HepG2 (cell line): ENCODE data around the gene CADPS2. TPM values are rescaled to one million over a fixed set of nuclear protein-coding genes. Genes with fewer than 3 reads are reported as not detected.

Experiments used
- ATAC-seq: fragments of 200-7000 bp; cut with Tn5 transposase; 3 replicates; pipeline ENCODE4 v1.9.1; 2020; ENCODE audit warnings: mild to moderate bottlenecking, moderate library complexity
- BruUV-seq: library from RNA; stranded (reverse); fragments of 400-500 nt; replicated peaks from 2 replicates; lab custom pipeline; 2021; lab: Mats Ljungman, UMichigan
- CTCF ChIA-PET: fragments of 300-600 bp; formaldehyde crosslinking; extraction: SDS; loops from one replicate; lab custom pipeline; 2021; ENCODE audit warnings: low total read pairs, inconsistent platforms, low intra/inter-chr PET ratio; lab: Yijun Ruan, JAX
- POLR2A ChIA-PET: fragments of 350-600 bp; sonication (Branson Sonifier 250); formaldehyde crosslinking; loops from one replicate; lab custom pipeline; 2020; ENCODE audit warnings: antibody characterized with exemption, inconsistent platforms; lab: Yijun Ruan, JAX
- DNase-seq: peaks from one replicate; pipeline ENCODE4 v3.0.0-alpha.2; 2015; ENCODE audit warnings: low spot score
- FAIRE-seq: peaks from 3 replicates; lab custom pipeline; 2011; peaks lifted over from hg19 to GRCh38; lab: Jason Lieb, UNC
- H2AFZ ChIP-seq: one replicate; pipeline ENCODE4 v1.6.1; 2011; ENCODE audit warnings: low read length, inconsistent platforms
- H3K27ac ChIP-seq: fragments of 300-600 bp; 3 replicates; pipeline ENCODE4 v1.8.0; 2011; ENCODE audit warnings: mixed run types, mild to moderate bottlenecking, mixed read lengths, low read length, inconsistent platforms; ENCODE audit not compliant: insufficient read depth; ENCODE audit errors: extremely low read length
- H3K27me3 ChIP-seq, 2 experiments: fragments of 200-600 bp in 1 of 2; 2 replicates in 1 of 2; 3 replicates in 1 of 2; pipeline versions ENCODE4 v1.6.0 to v1.8.0; 2011; ENCODE audit warnings: low read length in 2 of 2, mild to moderate bottlenecking in 2 of 2, moderate library complexity in 2 of 2, inconsistent platforms in 1 of 2; ENCODE audit not compliant: insufficient read depth in 2 of 2, control insufficient read depth in 1 of 2
- H3K36me3 ChIP-seq, 2 experiments: fragments of 200-600 bp in 1 of 2; replicated peaks in 1 of 2; 2 replicates in 1 of 2; 3 replicates in 1 of 2; pipeline versions ENCODE4 v1.5.1 to v1.8.0; 2011; ENCODE audit warnings: low read length in 2 of 2, inconsistent platforms in 1 of 2; ENCODE audit not compliant: insufficient read depth in 2 of 2, control insufficient read depth in 1 of 2
- H3K4me1 ChIP-seq: 2 replicates; pipeline ENCODE4 v1.5.1; 2012; ENCODE audit warnings: low read length, inconsistent platforms; ENCODE audit not compliant: insufficient read depth
- H3K4me2 ChIP-seq: 2 replicates; pipeline ENCODE4 v1.6.0; 2011; ENCODE audit warnings: low read depth, low read length, inconsistent platforms
- H3K4me3 ChIP-seq, 3 experiments: fragments of 200-600 bp in 1 of 3; sonication (generic), shearing (Covaris generic) in 1 of 3; replicated peaks in 1 of 3; 2 replicates each; pipeline ENCODE4 v1.5.1; 2011 to 2016; ENCODE audit warnings: low read length in 3 of 3, inconsistent platforms in 2 of 3, low read depth in 2 of 3, mild to moderate bottlenecking in 2 of 3, control low read depth in 1 of 3, mixed read lengths in 1 of 3; ENCODE audit not compliant: insufficient read depth in 1 of 3
- H3K79me2 ChIP-seq: one replicate; pipeline ENCODE4 v1.6.1; 2011; ENCODE audit warnings: low read length, inconsistent platforms; ENCODE audit not compliant: insufficient read depth
- H3K9ac ChIP-seq: 2 replicates; pipeline ENCODE4 v1.6.0; 2011; ENCODE audit warnings: mild to moderate bottlenecking, low read depth, low read length, inconsistent platforms; ENCODE audit not compliant: insufficient read depth
- H3K9me3 ChIP-seq: 2 replicates; pipeline ENCODE4 v1.5.1; 2012; ENCODE audit warnings: mild to moderate bottlenecking, low read length
- H4K20me1 ChIP-seq: 2 replicates; pipeline ENCODE4 v1.6.0; 2011; ENCODE audit warnings: inconsistent platforms, mild to moderate bottlenecking, low read length, moderate library complexity; ENCODE audit not compliant: insufficient read depth
- ELK4 ChIP-seq: sonication (generic); formaldehyde crosslinking; IDR thresholded peaks from 2 replicates; pipeline ENCODE4 v1.9.0; 2021; ENCODE audit warnings: missing genetic modification reagents, borderline replicate concordance
- FOXM1 ChIP-seq: sonication (generic); formaldehyde crosslinking; IDR thresholded peaks from 2 replicates; pipeline ENCODE4 v1.5.0; 2020; ENCODE audit warnings: missing genetic modification reagents
- MEIS2 ChIP-seq: sonication (generic); formaldehyde crosslinking; IDR thresholded peaks from 2 replicates; pipeline ENCODE4 v1.9.0; 2021; ENCODE audit warnings: mild to moderate bottlenecking, missing genetic modification reagents
- TBP ChIP-seq: sonication (generic); formaldehyde crosslinking; IDR thresholded peaks from 2 replicates; pipeline ENCODE4 v1.5.0; 2020; ENCODE audit warnings: missing genetic modification reagents
- TCF12 ChIP-seq, 2 experiments: fragments of 450-650 bp in 1 of 2; sonication (generic) in 1 of 2; formaldehyde crosslinking in 1 of 2; IDR thresholded peaks; 2 replicates each; pipeline versions ENCODE4 v1.6.1 to v1.8.0; 2017 to 2022; ENCODE audit warnings: antibody characterized with exemption in 1 of 2, mild to moderate bottlenecking in 1 of 2, missing genetic modification reagents in 1 of 2, moderate library complexity in 1 of 2
- ZFP91 ChIP-seq: sonication (generic); formaldehyde crosslinking; IDR thresholded peaks from 2 replicates; pipeline ENCODE4 v1.9.0; 2022; ENCODE audit warnings: missing genetic modification reagents, mild to moderate bottlenecking, borderline replicate concordance
- ZNF83 ChIP-seq: sonication (generic); formaldehyde crosslinking; IDR thresholded peaks from 2 replicates; pipeline ENCODE4 v1.4.0; 2020; ENCODE audit warnings: missing genetic modification reagents, mild to moderate bottlenecking, borderline replicate concordance
- WGBS: methylation state at CpG from one replicate; pipeline ENCODE4 v1.1.6; 2017; ENCODE audit warnings: low lambda C conversion rate; 5-methylcytosine and 5-hydroxymethylcytosine counted together
- in situ Hi-C: cut with HindIII; loops from 2 replicates; pipeline ENCODE4 v1.10.0; 2017; ENCODE audit warnings: low pct_unique_long_range_greater_than_20kb; ENCODE audit not compliant: extremely low pct_ligation_motif_present
- intact Hi-C: fragments of 100-400 bp; cut with micrococcal nuclease; formaldehyde crosslinking; loops from one replicate; pipeline ENCODE4 v1.10.0; 2022; ENCODE audit not compliant: unreplicated experiment
- polyA plus RNA-seq, 8 experiments: library from polyadenylated mRNA; depleted of rRNA in 3 of 8; stranded (reverse) in 7 of 8; unstranded in 1 of 8; fragments of >200 nt; fragmentation: Illumina TruSeq in 4 of 8; extraction: Trizol in 4 of 8; gene quantifications; 2 replicates each; pipeline versions ENCODE4 v1.2.1 to v1.2.3, GENCODE V29; 2011 to 2016; ENCODE audit warnings: low read depth in 4 of 8, missing spikeins in 1 of 8, mixed read lengths in 1 of 8; ENCODE audit not compliant: insufficient read depth in 1 of 8
- total RNA-seq, 5 experiments: library from RNA; depleted of rRNA; stranded (reverse); fragments of >200 nt; fragmentation: Illumina TruSeq; extraction: Trizol; gene quantifications; 2 replicates each; pipeline ENCODE4 v1.2.3, GENCODE V29; 2016; ENCODE audit warnings: low read depth in 1 of 5

CADPS2 gene
- total and polyA plus RNA-seq, 2 of the 13 experiments (the other 11 are each of a cell fraction or from before 2014, with no cell fraction given): 17.6 to 43.8 TPM

GRCh38 chr7:122403113-122403512 lies 483.1 kb downstream of the CADPS2 start:
- no peak overlapping the region for H3K4me2 ChIP-seq
- no peaks in the 10 kb centered on the region for H3K79me2 ChIP-seq
- DNase-seq: no peak
- H2AFZ ChIP-seq: no peak overlapping the region
- ChIA-PET CTCF (no interaction called here), POLR2A (no interaction called here)
- FAIRE-seq: no peak
- WGBS: 98% methylated on average over 1 of the region's 1 CpG
- no peaks in the 10 kb centered on the region for H3K4me1 ChIP-seq
- ATAC-seq: no peak
- no peak overlapping the region for H3K27ac ChIP-seq
- in situ Hi-C loops: no loop called here
- no peaks in the 10 kb centered on the region; a peak in 1 of 5 replicates for H3K36me3 ChIP-seq
- no TSS peak for BruUV-seq
- no peak overlapping the region for H3K9ac ChIP-seq
- no peaks in the 10 kb centered on the region for H3K9me3 ChIP-seq
- H4K20me1 ChIP-seq: no peaks in the 10 kb centered on the region
- no peak overlapping the region for H3K4me3 ChIP-seq
- H3K27me3 ChIP-seq: no peaks in the 10 kb centered on the region
- TF ChIP-seq ELK4 (CRISPR knock-in tag): no peak
- intact Hi-C loops: no loop called here

- ChIA-PET POLR2A (no interaction called here), CTCF (no interaction called here)
- Histone ChIP-seq H3K4me2 (no peak overlapping the region), H3K79me2 (no peaks in the 10 kb centered on the region), H2AFZ (no peak overlapping the region), H4K20me1 (no peaks in the 10 kb centered on the region), H3K27me3 (no peaks in the 10 kb centered on the region), H3K9me3 (no peaks in the 10 kb centered on the region), H3K4me3 (no peak overlapping the region), H3K36me3 (no peaks in the 10 kb centered on the region; a peak in 1 of 5 replicates), H3K9ac (no peak overlapping the region), H3K4me1 (no peaks in the 10 kb centered on the region), H3K27ac (no peak overlapping the region)
- in situ Hi-C loops (no loop called here), intact Hi-C loops (no loop called here)
- TF ChIP-seq ZNF83 (CRISPR knock-in tag) (no peak), MEIS2 (CRISPR knock-in tag) (no peak), ZFP91 (CRISPR knock-in tag) (no peak), TBP (CRISPR knock-in tag) (no peak), TCF12 (IDR thresholded peaks at IDR 0.05) (no peak), TCF12 (CRISPR knock-in tag; IDR thresholded peaks at IDR 0.05) (no peak), FOXM1 (CRISPR knock-in tag) (no peak)
- 89% methylated on average over 4 of the region's 4 CpGs for WGBS
- DNase-seq: no peak
- no peak for FAIRE-seq
- no TSS peak for BruUV-seq
- ATAC-seq: no peak
These were observed 484.0 kb downstream of the CADPS2 start for GRCh38 chr7:122402235-122402634.
